Skeletal muscle tissue (tissue), 4 donors: ENCODE data around the gene GTPBP3. TPM values are rescaled to one million over a fixed set of nuclear protein-coding genes. Genes with fewer than 3 reads are reported as not detected.

ENCODE experiments used
- H3K27ac ChIP-seq: one replicate; pipeline ENCODE4 v1.7.0; 2013; ENCODE audit warnings: mild to moderate bottlenecking, low read depth, low read length, inconsistent platforms
- H3K27me3 ChIP-seq, 3 donors: one replicate each; pipeline ENCODE4 v1.7.0; 2013; ENCODE audit warnings: low read length in 3 of 3; ENCODE audit not compliant: control insufficient read depth in 3 of 3, insufficient read depth in 3 of 3
- H3K36me3 ChIP-seq, 3 donors: one replicate each; pipeline ENCODE4 v1.7.0; 2013; ENCODE audit warnings: low read length in 3 of 3; ENCODE audit not compliant: control insufficient read depth in 3 of 3, insufficient read depth in 3 of 3
- H3K4me1 ChIP-seq, 3 donors: one replicate each; pipeline ENCODE4 v1.7.0; 2013; ENCODE audit warnings: low read length in 3 of 3, mild to moderate bottlenecking in 3 of 3; ENCODE audit not compliant: control insufficient read depth in 3 of 3, insufficient read depth in 3 of 3
- H3K4me3 ChIP-seq, 3 donors: one replicate each; pipeline ENCODE4 v1.7.0; 2013; ENCODE audit warnings: low read length in 3 of 3
- H3K9ac ChIP-seq, 3 donors: one replicate each; pipeline ENCODE4 v1.7.0; 2013; ENCODE audit warnings: low read length in 3 of 3, mild to moderate bottlenecking in 3 of 3, moderate library complexity in 2 of 3, low read depth in 1 of 3
- H3K9me3 ChIP-seq, 3 donors: one replicate each; pipeline ENCODE4 v1.7.0; 2013; ENCODE audit warnings: low read length in 3 of 3; ENCODE audit not compliant: control insufficient read depth in 3 of 3
- total RNA-seq: library from RNA; depleted of rRNA; stranded (reverse); fragments of >200 nt; gene quantifications from one replicate; pipeline ENCODE4 v1.2.3, GENCODE V29; 2014
- donor health status: Osteomylitis.

The GTPBP3 gene
- total RNA-seq, 1 donor from 2014 or later, result 4.7 TPM

DNA sequence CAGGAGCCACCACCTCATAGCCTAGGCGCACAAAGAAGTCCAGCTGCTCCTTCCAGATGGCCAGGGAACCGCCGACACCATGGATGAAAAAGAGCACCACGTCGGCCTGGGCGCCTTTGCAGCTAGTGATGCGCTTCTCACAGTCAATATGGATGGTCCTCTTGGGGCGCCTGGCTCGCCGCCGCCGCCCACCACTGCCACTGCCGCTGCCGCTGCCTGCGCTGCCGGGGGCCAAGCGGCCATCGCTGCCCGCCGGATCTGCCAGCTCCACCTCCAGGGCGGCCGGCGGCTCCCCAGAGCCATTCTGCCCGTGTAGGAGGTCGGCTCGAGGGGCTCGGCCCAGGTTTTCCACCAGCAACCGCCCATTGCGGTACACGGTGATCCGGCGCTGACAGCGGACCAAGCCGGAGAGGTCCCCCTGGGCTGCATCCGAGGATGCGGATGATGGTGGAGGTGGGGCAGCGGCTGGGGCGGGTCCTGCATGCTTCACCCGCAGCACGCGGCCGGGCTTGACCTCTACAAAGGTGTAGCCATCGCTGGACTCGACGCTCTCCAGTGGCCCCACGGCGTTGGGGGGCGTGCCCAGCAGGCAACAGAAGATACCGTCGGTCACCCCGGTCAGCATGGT, 36.2 kb upstream of the GTPBP3 start:
- H3K27me3 ChIP-seq, result no peaks in the 10 kb centered on the region
- no peak overlapping the region for H3K9ac ChIP-seq
- H3K4me3 ChIP-seq, result no peak overlapping the region
- peaks cover 4 to 9% (median 5%) of the 10 kb centered on the region in 3 donors for H3K36me3 ChIP-seq
- H3K9me3 ChIP-seq, result peaks cover 0 to 3% (median 0%) of the 10 kb centered on the region in 3 donors
- peaks cover 24 to 37% (median 35%) of the 10 kb centered on the region in 3 donors for H3K4me1 ChIP-seq
- no peak overlapping the region for H3K27ac ChIP-seq

DNA sequence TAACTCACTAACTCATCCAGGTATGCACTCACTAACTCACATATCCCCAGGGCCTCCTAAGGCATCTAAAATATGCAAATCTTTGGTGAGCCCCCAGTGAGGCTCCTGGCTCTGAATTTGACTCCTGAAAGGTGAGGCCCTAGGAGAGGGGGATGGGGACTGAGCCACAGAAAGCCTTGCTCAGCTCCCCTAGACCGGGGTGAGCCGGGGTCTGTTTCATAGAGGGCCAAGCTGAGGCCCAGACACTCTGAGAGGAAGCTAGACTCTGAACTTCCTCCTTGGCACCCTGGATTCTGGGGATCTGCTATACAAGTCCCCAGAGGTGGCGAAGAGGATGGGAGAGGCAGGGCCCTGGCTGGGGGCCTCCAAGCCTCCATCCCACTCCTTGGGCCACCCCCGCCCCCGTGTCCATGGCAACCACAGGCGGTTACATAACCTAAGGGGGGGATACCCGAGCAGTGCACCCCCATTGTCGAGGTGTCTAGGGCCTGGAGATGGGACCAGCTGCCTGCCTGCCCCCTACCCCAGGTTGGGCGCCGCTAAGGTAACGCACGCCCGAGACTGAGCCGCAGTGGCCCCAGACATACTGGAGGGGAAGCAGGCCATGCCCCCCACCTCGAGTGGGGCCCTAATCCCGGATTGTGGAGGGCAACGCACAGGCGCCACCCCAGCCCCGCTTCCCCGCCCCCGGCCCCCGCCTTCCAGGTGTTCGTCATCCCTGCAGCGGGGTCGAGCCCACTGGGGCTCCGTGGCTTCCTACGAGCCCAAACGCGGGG, 34.8 kb upstream of the GTPBP3 start:
- H3K27me3 ChIP-seq, result no peaks in the 10 kb centered on the region
- peaks cover 0 to 3% (median 0%) of the 10 kb centered on the region in 3 donors for H3K9me3 ChIP-seq
- H3K27ac ChIP-seq, result peak overlapping the region; percentile 70
- H3K4me1 ChIP-seq, result peaks cover 31 to 49% (median 42%) of the 10 kb centered on the region in 3 donors
- H3K4me3 ChIP-seq, result peak overlapping the region; percentile 74 to 78 (median 75)
- H3K36me3 ChIP-seq, result peaks cover 4 to 7% (median 5%) of the 10 kb centered on the region in 3 donors
- H3K9ac ChIP-seq, result peak overlapping the region; percentile 79 to 86 (median 81)

DNA sequence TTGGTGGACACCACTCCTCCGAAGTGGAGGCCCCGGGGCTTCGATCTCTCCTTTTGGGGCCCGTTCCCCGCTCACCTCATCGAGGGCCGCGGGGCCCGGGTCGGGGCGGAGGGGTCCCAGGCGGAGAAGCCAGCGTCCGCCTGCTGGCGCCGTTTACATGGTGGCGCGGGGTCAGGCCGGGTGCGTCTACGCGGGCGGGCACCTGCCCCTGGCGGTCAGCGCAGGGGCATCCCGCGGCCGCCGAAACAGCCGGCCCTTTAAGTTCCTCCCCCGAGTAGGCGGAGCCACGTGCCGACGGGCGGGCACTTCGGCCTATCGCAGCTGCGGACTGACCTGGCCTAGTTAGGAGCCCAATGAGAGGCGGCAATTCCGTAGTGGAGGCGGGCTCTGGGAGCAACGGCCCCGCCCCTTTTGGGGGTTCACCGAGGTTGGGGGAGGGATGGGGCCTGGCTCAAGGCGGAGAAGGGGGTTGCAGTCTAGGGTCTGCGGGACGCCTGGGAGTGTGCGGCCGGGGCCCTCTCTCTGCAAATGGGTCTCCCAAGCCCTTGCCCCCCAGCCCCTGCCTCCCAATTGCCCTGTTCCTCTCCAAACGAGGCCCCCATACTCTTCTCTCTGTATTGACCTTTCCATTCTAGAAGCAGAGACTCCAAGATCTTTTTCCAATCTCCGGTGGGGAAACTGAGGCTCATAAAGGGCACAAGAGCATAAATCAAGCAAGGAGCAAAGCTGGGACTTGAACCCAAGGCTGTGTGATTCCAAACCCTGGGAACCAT, 34.0 kb upstream of the GTPBP3 start, which contains the start of gene ABHD8:
TSS of gene ABHD8 (minus strand) at position 259 of the 773 bp plus-strand sequence. CDS start 1,809 bp downstream, outside the sequence.
- Histone ChIP-seq H3K27ac (peak within 1 kb of the TSS; percentile 75), H3K36me3 (peaks cover under 1 to 4% (median 3%) of the 10 kb centered on the region in 3 donors), H3K27me3 (no peaks in the 10 kb centered on the region), H3K4me3 (peak within 1 kb of the TSS; percentile 74 to 78 (median 75)), H3K4me1 (peaks cover 31 to 52% (median 46%) of the 10 kb centered on the region in 3 donors), H3K9ac (peak within 1 kb of the TSS; percentile 79 to 86 (median 81)), H3K9me3 (peaks cover 0 to 1% (median 0%) of the 10 kb centered on the region in 3 donors)

DNA sequence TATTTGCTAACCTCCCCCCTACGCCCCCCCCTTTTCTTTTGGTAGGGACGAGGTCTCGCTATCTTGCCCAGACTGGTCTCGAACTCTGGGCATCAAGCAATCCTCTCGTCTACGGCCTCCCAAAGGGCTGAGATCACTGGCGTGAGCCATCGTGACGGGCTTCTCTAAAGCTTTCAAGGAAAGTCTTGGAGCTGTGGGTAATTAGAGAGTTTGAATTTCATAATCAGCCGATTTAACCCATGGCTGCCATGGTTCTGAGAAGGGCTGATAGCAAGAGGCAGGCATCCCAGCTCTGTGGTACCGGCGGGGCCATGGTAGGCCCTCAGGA, 33.4 kb upstream of the GTPBP3 start:
- Histone ChIP-seq H3K9ac (no peak overlapping the region), H3K9me3 (no peaks in the 10 kb centered on the region), H3K27ac (peak overlapping the region; percentile 75), H3K4me1 (peaks cover 31 to 52% (median 44%) of the 10 kb centered on the region in 3 donors), H3K27me3 (no peaks in the 10 kb centered on the region), H3K4me3 (peak overlapping the region; percentile 43 to 47 (median 45)), H3K36me3 (peaks cover 0 to 3% (median 3%) of the 10 kb centered on the region in 3 donors)

DNA sequence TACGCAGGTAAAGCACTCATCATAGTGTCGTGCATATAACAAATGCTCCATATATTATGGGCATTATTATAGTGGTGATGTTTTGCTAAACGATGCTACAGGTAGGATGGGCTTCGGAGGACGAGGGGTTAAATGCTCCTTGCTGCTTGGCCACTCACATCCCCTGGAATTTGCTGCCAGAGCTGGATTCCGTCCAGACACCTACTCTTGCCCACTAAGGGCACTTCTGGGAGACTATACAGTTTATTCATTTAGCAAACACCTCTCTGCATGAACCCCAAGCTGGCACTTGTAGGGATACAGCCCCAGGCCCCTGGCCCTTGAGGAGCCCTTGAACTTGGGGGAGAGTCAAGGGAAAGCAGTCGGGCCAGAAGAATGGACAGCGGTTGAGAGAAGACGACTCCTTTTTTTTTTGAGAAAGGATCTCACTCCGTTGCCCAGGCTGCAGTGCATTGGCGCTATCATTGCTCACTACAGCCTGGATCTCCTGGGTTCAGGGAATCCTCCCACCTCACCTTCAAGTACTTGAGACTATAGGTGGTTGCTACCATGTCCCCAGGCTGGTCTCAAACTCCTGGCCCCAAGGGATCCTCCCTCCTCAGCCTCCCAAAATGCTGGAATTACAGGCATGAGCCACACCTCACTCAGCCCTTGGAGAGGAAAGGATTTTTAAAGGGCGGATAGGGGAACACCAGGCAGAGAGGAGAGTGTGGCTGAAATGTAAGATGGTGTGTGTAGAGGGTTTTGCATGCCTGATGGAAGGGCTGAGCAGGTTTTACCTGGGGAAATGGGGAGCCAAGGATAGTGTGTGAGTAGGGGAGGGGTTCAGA, 32.8 kb upstream of the GTPBP3 start:
- Histone ChIP-seq H3K9ac (no peak overlapping the region), H3K27ac (peak overlapping the region; percentile 75), H3K27me3 (no peaks in the 10 kb centered on the region), H3K4me3 (peak overlapping the region in 1 of 3 donors; percentile 88), H3K9me3 (no peaks in the 10 kb centered on the region), H3K4me1 (peaks cover 31 to 54% (median 43%) of the 10 kb centered on the region in 3 donors), H3K36me3 (peaks cover 0 to 3% (median 3%) of the 10 kb centered on the region in 3 donors)

DNA sequence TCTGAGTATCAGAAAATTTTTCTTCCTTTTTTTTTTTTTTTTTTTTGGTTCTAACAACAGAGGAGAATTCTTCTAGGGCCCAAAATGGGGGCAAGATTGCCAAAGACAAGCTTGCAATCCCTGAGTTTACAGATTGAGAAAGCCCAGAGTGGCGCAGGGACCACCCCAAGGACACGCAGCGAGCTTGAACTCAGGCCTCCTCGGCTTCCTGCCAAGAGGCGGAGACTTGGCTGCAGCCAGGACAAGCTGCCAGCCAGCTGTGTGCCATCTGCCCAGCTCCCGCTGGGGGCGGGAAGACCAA, 32.2 kb upstream of the GTPBP3 start:
- Histone ChIP-seq H3K4me3 (peak overlapping the region; percentile 88 to 95 (median 93)), H3K9me3 (no peaks in the 10 kb centered on the region), H3K27ac (peak overlapping the region; percentile 48), H3K9ac (peak overlapping the region in 1 of 3 donors; percentile 95), H3K27me3 (no peaks in the 10 kb centered on the region), H3K36me3 (peaks cover 0 to 3% (median 3%) of the 10 kb centered on the region in 3 donors), H3K4me1 (peaks cover 34 to 58% (median 47%) of the 10 kb centered on the region in 3 donors)

DNA sequence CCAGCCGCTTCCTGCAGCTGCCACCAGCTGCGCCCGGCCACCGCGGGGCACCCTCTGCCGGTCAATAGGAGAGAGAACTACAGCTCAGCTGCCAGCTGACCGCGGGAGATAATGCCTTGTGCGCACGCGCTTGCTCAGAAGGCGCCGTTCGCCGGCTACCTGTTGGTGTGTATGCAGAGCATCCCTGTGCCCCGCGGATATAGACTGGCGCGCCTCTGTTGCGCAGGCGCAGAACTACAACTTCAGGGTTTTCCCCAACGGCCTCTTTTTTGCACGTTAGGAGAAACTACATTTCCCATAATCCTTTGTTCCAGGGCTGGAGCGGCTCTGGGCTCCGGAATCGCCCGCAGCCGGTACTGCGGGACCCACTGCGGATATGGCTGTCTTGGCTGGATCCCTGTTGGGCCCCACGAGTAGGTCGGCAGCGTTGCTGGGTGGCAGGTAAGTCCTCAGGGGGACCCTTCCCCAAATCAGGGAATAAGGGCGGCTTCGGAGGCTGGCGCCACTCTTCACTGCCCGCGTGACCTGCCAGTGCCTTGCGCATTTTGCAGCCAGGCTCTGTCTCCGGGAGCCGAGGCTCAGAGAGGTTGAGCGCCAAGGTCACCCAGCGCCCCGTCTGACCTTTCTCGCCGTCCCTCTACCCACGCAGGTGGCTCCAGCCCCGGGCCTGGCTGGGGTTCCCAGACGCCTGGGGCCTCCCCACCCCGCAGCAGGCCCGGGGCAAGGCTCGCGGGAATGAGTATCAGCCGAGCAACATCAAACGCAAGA, 31.7 kb upstream of the GTPBP3 start, which contains the start of gene MRPL34:
TSS of gene MRPL34 (plus strand) at position 356 of the 768 bp plus-strand sequence. CDS start at position 377, 21 bp downstream.
- Histone ChIP-seq H3K4me1 (peaks cover 39 to 63% (median 52%) of the 10 kb centered on the region in 3 donors), H3K27ac (peak within 1 kb of the TSS; percentile 88), H3K9me3 (no peaks in the 10 kb centered on the region), H3K4me3 (peak within 1 kb of the TSS; percentile 88 to 95 (median 93)), H3K9ac (peak within 1 kb of the TSS; percentile 87 to 95 (median 89)), H3K36me3 (peaks cover 0 to 2% (median 2%) of the 10 kb centered on the region in 3 donors), H3K27me3 (no peaks in the 10 kb centered on the region)

DNA sequence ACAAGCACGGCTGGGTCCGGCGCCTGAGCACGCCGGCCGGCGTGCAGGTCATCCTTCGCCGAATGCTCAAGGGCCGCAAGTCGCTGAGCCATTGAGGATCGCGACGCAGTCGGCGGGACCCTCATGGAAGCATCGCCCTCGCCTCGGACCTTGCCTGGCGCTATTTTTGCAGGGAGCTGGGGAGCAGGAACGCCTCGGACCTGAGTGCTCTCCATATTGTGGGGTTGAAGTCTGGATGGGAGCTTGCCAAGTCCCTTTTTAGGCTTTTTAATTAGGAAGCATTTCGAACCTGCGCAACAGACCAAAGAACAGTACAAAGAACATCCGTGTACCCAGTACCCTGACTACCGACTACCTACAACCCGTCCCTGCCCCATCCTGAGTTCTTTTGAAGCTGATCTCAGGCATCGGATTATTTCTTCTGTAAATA, 31.1 kb upstream of the GTPBP3 start:
- H3K4me1 ChIP-seq, result peaks cover 41 to 67% (median 54%) of the 10 kb centered on the region in 3 donors
- no peaks in the 10 kb centered on the region for H3K9me3 ChIP-seq
- H3K4me3 ChIP-seq, result peak overlapping the region; percentile 88 to 95 (median 93)
- peak overlapping the region; percentile 88 for H3K27ac ChIP-seq
- no peaks in the 10 kb centered on the region for H3K27me3 ChIP-seq
- peak overlapping the region; percentile 87 to 95 (median 89) for H3K9ac ChIP-seq
- no peaks in the 10 kb centered on the region for H3K36me3 ChIP-seq
